Dendritic cell treated with granulocyte-macrophage colony-stimulating factor and Interleukin-4, amounts not matched to agents 40 ng/mL and 50 ng/mL, for 4 days (primary cell): ENCODE results near the gene CCDC32.
"Not testable (repeated sequence)": the region's sequence is repeated elsewhere in the genome, so short reads cannot be mapped to it uniquely, and the experiment has no call there.

Experiments used
- H3K27ac Mint-ChIP-seq: one replicate; pipeline ENCODE4 v1.8.0; 2022; ENCODE audit warnings: mild to moderate bottlenecking, mixed read lengths
- H3K27me3 Mint-ChIP-seq: one replicate; pipeline ENCODE4 v1.8.0; 2022; ENCODE audit warnings: mild to moderate bottlenecking, mixed read lengths
- H3K36me3 Mint-ChIP-seq: one replicate; pipeline ENCODE4 v1.8.0; 2022; ENCODE audit warnings: low read depth, mixed read lengths
- H3K4me1 Mint-ChIP-seq: one replicate; pipeline ENCODE4 v1.8.0; 2022; ENCODE audit warnings: low read depth, mixed read lengths
- H3K4me3 Mint-ChIP-seq: one replicate; pipeline ENCODE4 v1.8.0; 2022; ENCODE audit warnings: mild to moderate bottlenecking, moderate library complexity, mixed read lengths
- H3K9me3 Mint-ChIP-seq: one replicate; pipeline ENCODE4 v1.8.0; 2022; ENCODE audit warnings: mixed read lengths
- intact Hi-C: fragments of 100-400 bp; cut with micrococcal nuclease; formaldehyde crosslinking; loops from one replicate; pipeline ENCODE4 v1.15.0; 2022

The CCDC32 gene

GRCh38 chr15:40584191-40584590, 19.3 kb upstream of the CCDC32 start:
- H3K4me1 Mint-ChIP-seq = peaks cover 5% of the 10 kb centered on the region
- no peak overlapping the region for H3K27ac Mint-ChIP-seq
- H3K27me3 Mint-ChIP-seq = peaks cover 11% of the 10 kb centered on the region
- no peaks in the 10 kb centered on the region for H3K36me3 Mint-ChIP-seq
- H3K4me3 Mint-ChIP-seq = no peak overlapping the region
- intact Hi-C loops = no loop called here
- H3K9me3 Mint-ChIP-seq = peaks cover 6% of the 10 kb centered on the region

DNA sequence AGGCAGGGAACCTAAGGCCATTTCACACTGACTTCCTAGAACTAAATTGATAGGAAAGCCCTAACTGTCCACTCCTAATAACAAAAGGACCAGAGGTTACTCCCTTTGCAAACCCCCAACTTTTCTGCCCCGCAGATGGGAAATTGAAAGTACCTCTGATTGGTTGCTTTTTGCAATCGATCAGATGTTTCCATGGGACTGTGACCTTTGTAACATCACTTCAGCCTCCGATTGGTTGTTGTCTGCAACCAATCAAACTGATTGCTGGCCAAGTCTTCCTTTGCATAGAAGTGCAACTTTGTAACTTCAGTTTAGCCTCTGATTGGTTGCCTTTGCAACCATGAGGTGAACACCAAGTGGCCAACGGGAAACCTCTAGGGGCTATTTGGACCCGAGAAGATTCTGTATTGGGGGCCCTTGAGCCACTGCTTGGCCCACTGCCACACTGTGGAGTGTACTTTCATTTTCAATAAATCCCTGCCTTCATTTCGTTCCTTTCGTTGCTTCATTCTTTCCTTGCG, 17.9 kb upstream of the CCDC32 start:
- Mint-ChIP-seq H3K4me3 (peak overlapping the region; percentile 23), H3K4me1 (peaks cover 5% of the 10 kb centered on the region), H3K27me3 (peaks cover 9% of the 10 kb centered on the region), H3K27ac (no peak overlapping the region), H3K9me3 (peaks cover 6% of the 10 kb centered on the region), H3K36me3 (no peaks in the 10 kb centered on the region)
- intact Hi-C loops = no loop called here

- intact Hi-C loops, H3K36me3 Mint-ChIP-seq, H3K27me3 Mint-ChIP-seq, H3K9me3 Mint-ChIP-seq, H3K4me1 Mint-ChIP-seq, H3K4me3 Mint-ChIP-seq, H3K27ac Mint-ChIP-seq: not testable (repeated sequence)
Measured at GRCh38 chr15:40581796-40582195, 17.0 kb upstream of the CCDC32 start.

GRCh38 chr15:40578892-40579291, 14.1 kb upstream of the CCDC32 start:
- Mint-ChIP-seq H3K36me3 (peaks cover 11% of the 10 kb centered on the region), H3K27ac (no peak overlapping the region), H3K4me1 (peaks cover 5% of the 10 kb centered on the region), H3K4me3 (no peak overlapping the region), H3K9me3 (peaks cover 6% of the 10 kb centered on the region), H3K27me3 (peaks cover 2% of the 10 kb centered on the region)
- intact Hi-C loops = no loop called here

DNA sequence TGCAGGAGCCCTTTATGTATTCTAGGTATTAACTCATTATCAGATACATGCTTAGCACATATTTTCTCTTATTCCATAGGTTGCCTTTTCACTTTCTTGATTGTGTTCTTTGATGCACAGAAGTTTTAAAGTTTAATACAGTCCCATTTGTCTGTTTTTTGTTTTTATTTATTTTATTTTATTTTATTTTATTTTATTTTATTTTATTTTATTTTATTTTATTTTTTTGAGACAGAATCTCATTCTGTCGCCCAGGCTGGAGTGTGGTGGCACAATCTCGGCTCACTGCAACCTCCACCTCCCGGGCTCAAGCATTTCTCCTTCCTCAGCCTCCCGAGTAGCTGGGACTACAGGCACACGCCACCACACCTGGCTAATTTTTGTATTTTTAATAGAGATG, 12.1 kb upstream of the CCDC32 start:
- H3K27me3 Mint-ChIP-seq, H3K4me1 Mint-ChIP-seq, H3K9me3 Mint-ChIP-seq, H3K4me3 Mint-ChIP-seq, H3K27ac Mint-ChIP-seq, intact Hi-C loops: not testable (repeated sequence)
- H3K36me3 Mint-ChIP-seq = peaks cover 31% of the 10 kb centered on the region

DNA sequence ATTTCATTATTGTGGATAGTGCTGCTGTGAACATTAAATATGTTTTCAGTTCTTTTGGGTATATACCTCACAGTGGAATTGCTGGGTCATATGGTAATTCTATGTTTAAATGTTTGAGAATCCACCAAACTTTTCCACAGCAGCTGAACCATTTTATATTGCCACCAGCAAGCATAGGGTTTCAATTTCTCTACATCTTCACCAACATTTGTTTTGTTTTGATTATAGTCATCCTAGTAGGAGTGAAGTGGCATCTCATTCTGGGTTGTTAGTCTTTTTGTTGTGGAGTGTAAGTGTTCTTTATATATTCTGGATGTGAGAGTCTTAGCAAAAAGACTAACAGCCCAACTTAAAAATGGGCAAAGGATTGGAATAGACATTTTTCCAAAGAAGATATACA, 10.3 kb upstream of the CCDC32 start:
- H3K4me3 Mint-ChIP-seq = no peak overlapping the region
- H3K36me3 Mint-ChIP-seq = peaks cover 36% of the 10 kb centered on the region
- intact Hi-C loops = no loop called here
- H3K27ac Mint-ChIP-seq = no peak overlapping the region
- H3K9me3 Mint-ChIP-seq = no peaks in the 10 kb centered on the region
- peaks cover 2% of the 10 kb centered on the region for H3K27me3 Mint-ChIP-seq
- H3K4me1 Mint-ChIP-seq = peaks cover 7% of the 10 kb centered on the region

- H3K27me3 Mint-ChIP-seq = peaks cover 9% of the 10 kb centered on the region
- intact Hi-C loops = loop anchor here (10.0 kb wide), 1 partner anchor 195 kb away; the partner anchor contains the start of genes C15orf62 and GCHFR
- H3K4me3 Mint-ChIP-seq = peak within 1 kb of the TSS; percentile 98
- H3K4me1 Mint-ChIP-seq = peaks cover 26% of the 10 kb centered on the region
- peaks cover 44% of the 10 kb centered on the region for H3K36me3 Mint-ChIP-seq
- peak within 1 kb of the TSS; percentile 91 for H3K27ac Mint-ChIP-seq
- H3K9me3 Mint-ChIP-seq = no peaks in the 10 kb centered on the region
Measured at GRCh38 chr15:40569129-40569953, 4.5 kb upstream of the CCDC32 start, which contains the start of gene RPUSD2. TSS of gene RPUSD2 (plus strand) at chr15:40569299. CDS start at chr15:40569338, 39 bp downstream.

DNA sequence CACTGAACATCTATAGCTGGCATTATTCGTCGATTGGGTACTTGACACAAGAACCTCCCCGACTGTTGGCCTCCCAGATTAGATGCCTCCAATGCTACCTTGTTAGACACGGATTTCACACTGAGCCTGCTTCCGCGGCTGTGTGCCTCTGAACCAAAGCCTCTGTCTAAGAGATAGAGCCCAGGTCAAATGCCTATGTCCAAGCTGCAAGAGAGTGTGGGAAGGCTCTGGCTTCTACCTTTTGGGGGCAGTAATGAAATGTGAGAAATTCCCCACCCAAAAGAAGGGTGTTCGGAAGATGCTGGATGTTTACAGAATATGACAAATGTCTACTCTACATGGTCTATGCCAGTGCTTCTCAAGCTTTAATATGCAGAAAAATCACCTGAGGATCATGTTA, 2.3 kb upstream of the CCDC32 start:
- H3K9me3 Mint-ChIP-seq = no peaks in the 10 kb centered on the region

DNA sequence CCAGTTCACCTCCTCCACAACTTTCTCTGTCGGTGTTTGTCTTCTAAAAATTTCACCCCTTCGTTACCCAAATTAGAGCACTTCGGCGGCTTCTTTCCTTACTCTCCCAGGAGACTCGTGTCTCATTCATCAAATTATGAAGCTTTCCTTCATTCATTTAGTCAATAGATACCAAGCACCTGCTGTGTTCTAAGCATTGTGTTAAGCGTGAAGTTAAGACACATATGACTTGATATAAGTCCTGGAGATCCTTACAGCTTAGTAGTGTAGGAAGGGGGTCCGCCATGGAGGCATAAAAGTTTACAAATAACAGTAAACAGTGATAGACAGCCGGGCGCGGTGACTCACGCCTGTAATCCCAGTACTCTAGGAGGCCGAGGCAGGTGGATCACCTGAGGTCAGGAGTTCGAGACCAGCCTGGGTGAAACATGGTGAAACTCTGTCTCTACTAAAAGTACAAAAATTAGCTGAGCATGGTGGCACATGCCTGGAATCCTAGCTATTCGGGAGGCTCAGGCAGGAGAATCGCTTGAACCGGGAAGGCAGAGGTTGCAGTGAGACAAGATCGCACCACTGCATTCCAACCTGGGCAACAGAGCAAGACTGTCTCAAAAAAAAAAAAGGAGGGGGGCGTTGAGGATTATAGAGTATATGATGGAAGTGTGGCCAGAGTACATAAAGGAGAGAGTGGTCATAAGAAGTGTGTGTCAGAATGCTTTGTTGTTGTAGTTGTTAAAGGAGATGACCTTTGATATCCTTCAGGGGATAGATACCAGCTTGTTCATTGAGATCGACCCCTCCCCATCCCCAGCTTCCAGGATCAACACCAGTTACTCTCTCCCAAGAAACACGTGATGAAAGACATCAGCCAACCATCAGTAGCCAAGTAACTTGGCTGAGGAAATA, 744 bp upstream of the CCDC32 start:
- Mint-ChIP-seq H3K9me3 (no peaks in the 10 kb centered on the region), H3K4me1 (peaks cover 35% of the 10 kb centered on the region), H3K27me3 (peaks cover 9% of the 10 kb centered on the region), H3K4me3 (peak overlapping the region; percentile 92), H3K27ac (peak overlapping the region; percentile 96), H3K36me3 (peaks cover 26% of the 10 kb centered on the region)
- intact Hi-C loops = loop anchor here (2.0 to 10.0 kb wide), 2 partner anchors 15 to 199 kb away; partner anchors contain the start of genes C15orf62 and GCHFR

More for the DNA sequence above, 2.3 kb upstream of the CCDC32 start:
- intact Hi-C loops = loop anchor here (10.0 kb wide), 1 partner anchor 198 kb away; the partner anchor contains the start of genes C15orf62 and GCHFR
- Mint-ChIP-seq H3K27me3 (peaks cover 9% of the 10 kb centered on the region), H3K36me3 (peaks cover 25% of the 10 kb centered on the region), H3K27ac (no peak overlapping the region), H3K4me3 (no peak overlapping the region), H3K4me1 (peaks cover 37% of the 10 kb centered on the region)

DNA sequence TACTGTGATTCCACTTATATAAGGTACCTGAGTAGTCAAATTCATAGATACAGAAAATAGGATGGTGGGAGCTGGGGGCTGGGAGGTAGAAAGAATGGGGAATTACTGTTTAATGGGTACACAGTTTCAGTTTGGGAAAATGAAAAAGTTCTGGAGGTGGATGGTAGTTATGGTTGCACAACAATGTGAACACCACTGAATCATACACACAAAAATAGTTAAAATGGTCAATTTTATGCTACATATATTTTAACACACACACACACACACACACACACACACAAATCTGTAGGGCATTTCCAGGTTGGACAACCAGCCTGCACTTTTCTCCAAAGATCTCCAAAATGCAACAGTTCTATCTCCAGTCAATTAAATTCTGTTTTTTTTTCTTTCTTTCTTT, 1.4 kb downstream of the CCDC32 start:
- intact Hi-C loops = loop anchor here (10.0 kb wide), 1 partner anchor 201 kb away; the partner anchor contains the start of genes C15orf62 and GCHFR
- H3K4me1 Mint-ChIP-seq = peaks cover 37% of the 10 kb centered on the region

DNA sequence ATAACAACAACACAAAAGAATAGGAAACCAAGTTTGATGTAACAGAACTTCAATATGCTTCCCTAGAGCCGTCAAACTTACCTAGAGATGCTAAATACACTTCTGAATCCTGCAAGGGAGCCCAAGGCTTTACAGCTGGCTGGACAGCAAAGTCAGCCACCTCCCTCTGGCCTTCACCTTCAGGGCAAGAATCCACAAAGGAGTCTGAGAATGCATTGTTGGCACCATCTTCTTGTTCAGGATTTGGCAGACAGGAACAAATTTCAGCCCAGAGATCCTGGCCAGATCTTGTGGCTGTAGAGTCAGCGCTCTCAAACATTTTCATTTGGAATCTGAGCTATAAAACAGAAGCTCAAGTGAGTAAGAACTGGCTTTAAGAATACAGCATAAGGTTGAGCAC, 2.2 kb downstream of the CCDC32 start:
- Mint-ChIP-seq H3K27me3 (peaks cover 9% of the 10 kb centered on the region), H3K27ac (no peak overlapping the region), H3K9me3 (no peaks in the 10 kb centered on the region), H3K4me1 (peaks cover 44% of the 10 kb centered on the region), H3K4me3 (no peak overlapping the region), H3K36me3 (peaks cover 25% of the 10 kb centered on the region)
- intact Hi-C loops = loop anchor here (10.0 kb wide), 1 partner anchor 202 kb away; the partner anchor contains the start of genes C15orf62 and GCHFR

More for the DNA sequence above, 1.4 kb downstream of the CCDC32 start:
- H3K36me3 Mint-ChIP-seq = peaks cover 25% of the 10 kb centered on the region
- peak overlapping the region; percentile 92 for H3K4me3 Mint-ChIP-seq
- peak overlapping the region; percentile 96 for H3K27ac Mint-ChIP-seq
- no peaks in the 10 kb centered on the region for H3K9me3 Mint-ChIP-seq
- H3K27me3 Mint-ChIP-seq = peaks cover 9% of the 10 kb centered on the region

- Mint-ChIP-seq H3K4me1 (peaks cover 39% of the 10 kb centered on the region), H3K27me3 (no peaks in the 10 kb centered on the region), H3K27ac (peak overlapping the region; percentile 14), H3K4me3 (no peak overlapping the region), H3K36me3 (peaks cover 42% of the 10 kb centered on the region), H3K9me3 (no peaks in the 10 kb centered on the region)
- intact Hi-C loops = no loop called here
Measured at GRCh38 chr15:40558952-40559742, 5.7 kb downstream of the CCDC32 start.

- Mint-ChIP-seq H3K27ac (no peak overlapping the region), H3K4me3 (no peak overlapping the region), H3K36me3 (peaks cover 60% of the 10 kb centered on the region), H3K27me3 (no peaks in the 10 kb centered on the region), H3K4me1 (peaks cover 57% of the 10 kb centered on the region), H3K9me3 (no peaks in the 10 kb centered on the region)
- intact Hi-C loops = no loop called here
Measured at GRCh38 chr15:40555876-40556275, 9.0 kb downstream of the CCDC32 start.
